Ovary (tissue), 9 donors: ENCODE data around the gene APBA2. TPM values are rescaled to one million over a fixed set of nuclear protein-coding genes. Genes with fewer than 3 reads are reported as not detected.
"Not testable (repeated sequence)": the region's sequence is repeated elsewhere in the genome, so short reads cannot be mapped to it uniquely, and the experiment has no call there.

ENCODE experiments used
- DNase-seq, 5 donors: peaks; one replicate each; pipeline ENCODE4 v3.0.0-alpha.2; 2019 to 2020
- H3K27ac ChIP-seq, 2 donors: fragments of 200-600 bp; one replicate each; pipeline versions ENCODE4 v1.5.1 to v1.8.0; 2019 to 2022
- H3K27me3 ChIP-seq: fragments of 200-600 bp; one replicate; pipeline ENCODE4 v1.8.0; 2022
- H3K36me3 ChIP-seq: fragments of 200-600 bp; sonication (generic); one replicate; pipeline ENCODE4 v1.5.1; 2019
- H3K4me1 ChIP-seq: one replicate; pipeline ENCODE4 v1.8.1; 2013; ENCODE audit warnings: mild to moderate bottlenecking, moderate library complexity; ENCODE audit not compliant: insufficient read depth
- H3K4me3 ChIP-seq: fragments of 200-600 bp; sonication (generic); one replicate; pipeline ENCODE4 v1.5.1; 2017
- H3K9me3 ChIP-seq, 2 donors: fragments of 200-600 bp in 1 of 2; sonication (generic) in 1 of 2; one replicate each; pipeline versions ENCODE4 v1.5.1 to v1.8.1; 2013 to 2019; ENCODE audit warnings: mild to moderate bottlenecking in 1 of 2, moderate library complexity in 1 of 2
- CTCF ChIP-seq, 3 donors: fragments of 450-650 bp in 2 of 3; fragments of 200-600 bp in 1 of 3; IDR thresholded peaks; one replicate each; pipeline versions ENCODE4 v1.5.1 to v1.8.0; 2016 to 2022; ENCODE audit warnings: antibody characterized with exemption in 3 of 3, mild to moderate bottlenecking in 1 of 3
- EP300 ChIP-seq: sonication (generic); formaldehyde crosslinking; IDR thresholded peaks from one replicate; pipeline ENCODE4 v1.6.1; 2017; ENCODE audit warnings: antibody characterized with exemption
- POLR2A ChIP-seq: fragments of 450-650 bp; IDR thresholded peaks from one replicate; pipeline ENCODE4 v1.6.1; 2017; ENCODE audit warnings: antibody characterized with exemption, mild to moderate bottlenecking, moderate library complexity
- WGBS, 3 donors: extraction: QIAGEN DNeasy Blood & Tissue Kit in 1 of 3; methylation state at CpG; one replicate each; pipeline versions ENCODE4 v1.1.5 to v1.1.7; 2013 to 2017; 5-methylcytosine and 5-hydroxymethylcytosine counted together
- intact Hi-C, 4 donors: fragments of 100-400 bp; cut with DNase I; formaldehyde crosslinking; loops; one replicate each; pipeline versions ENCODE4 v1.11.0 to v1.15.1; 2022 to 2023
- polyA plus RNA-seq, 2 donors: library from polyadenylated mRNA; stranded (reverse); fragments of 200-250 nt in 1 of 2; fragments of 350-450 nt in 1 of 2; fragmentation: Illumina TruSeq in 1 of 2; extraction: RNeasy Lipid Tissue Mini Kit (QIAGEN cat#74804) in 1 of 2; gene quantifications; one replicate each; pipeline ENCODE4 v1.2.3, GENCODE V29; 2013 to 2014
- total RNA-seq, 7 donors: library from RNA; depleted of rRNA in 2 of 7; stranded (reverse); fragments of >200 nt in 2 of 7; fragmentation: NEBNext Ultra II Directional in 3 of 7; extraction: Animal tissue kit (Norgen Biotek cat#: 25700) in 3 of 7; gene quantifications; one replicate each; pipeline versions ENCODE4 v1.1.0 to v1.2.4, GENCODE V29; 2016 to 2023
- donor health status: DM: no; HTN: no; CAD: no; lungs with moderate emphysema.
- donor health status: DM: no; HTN: no; CAD: no.
- donor health status: Bipolar disorder and iron deficiency.
- donor health status: DM: yes; HTN: yes; CAD: no.
- donor health status: DM: no; HTN: no; CAD: no.
- donor health status: DM: yes; HTN: yes; CAD: no.

The APBA2 gene
- total and polyA plus RNA-seq, 9 donors: 0.53 to 3.1 (median 1.4) TPM

DNA sequence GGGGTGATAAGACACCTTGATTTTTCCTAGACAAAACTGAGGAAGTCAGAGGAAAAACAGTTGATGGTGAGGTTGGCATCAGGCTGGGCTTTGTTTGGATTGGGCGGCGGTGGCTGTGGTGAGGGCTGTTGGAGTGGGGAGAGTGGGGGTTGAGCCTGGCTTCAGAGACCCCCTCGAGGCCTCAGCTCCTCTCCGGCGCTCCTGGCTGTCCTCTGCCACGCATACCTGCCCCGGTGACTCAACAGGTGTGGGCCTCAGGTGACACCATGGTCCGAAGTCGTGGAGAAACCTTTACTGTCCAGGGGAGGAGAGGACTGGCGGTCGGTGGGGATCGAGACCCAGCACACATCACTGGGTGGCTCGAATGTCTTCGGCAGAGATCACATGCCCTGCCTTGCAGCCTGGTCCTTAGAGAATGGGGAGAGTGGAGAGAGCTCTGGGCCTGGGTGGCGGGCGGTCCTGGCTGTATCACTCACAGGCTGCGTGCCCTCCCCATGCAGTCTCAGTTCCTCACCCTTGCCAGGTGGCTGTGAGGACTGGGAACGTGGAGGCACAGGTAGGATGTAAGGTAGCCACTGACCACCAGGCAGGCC lies 2.6 kb downstream of the APBA2 start:
- 92 to 94% (median 93%) methylated on average over 18 of the region's 18 CpGs for WGBS, 3 donors
- Histone ChIP-seq H3K4me1 (peaks cover 5% of the 10 kb centered on the region), H3K27me3 (no peaks in the 10 kb centered on the region), H3K9me3 (no peaks in the 10 kb centered on the region), H3K36me3 (no peaks in the 10 kb centered on the region), H3K27ac (no peak overlapping the region), H3K4me3 (no peak overlapping the region)
- no peak for TF ChIP-seq POLR2A
- no peak for TF ChIP-seq CTCF (IDR thresholded peaks at IDR 0.05)
- DNase-seq: no peak
- intact Hi-C loops: no loop called here

DNA sequence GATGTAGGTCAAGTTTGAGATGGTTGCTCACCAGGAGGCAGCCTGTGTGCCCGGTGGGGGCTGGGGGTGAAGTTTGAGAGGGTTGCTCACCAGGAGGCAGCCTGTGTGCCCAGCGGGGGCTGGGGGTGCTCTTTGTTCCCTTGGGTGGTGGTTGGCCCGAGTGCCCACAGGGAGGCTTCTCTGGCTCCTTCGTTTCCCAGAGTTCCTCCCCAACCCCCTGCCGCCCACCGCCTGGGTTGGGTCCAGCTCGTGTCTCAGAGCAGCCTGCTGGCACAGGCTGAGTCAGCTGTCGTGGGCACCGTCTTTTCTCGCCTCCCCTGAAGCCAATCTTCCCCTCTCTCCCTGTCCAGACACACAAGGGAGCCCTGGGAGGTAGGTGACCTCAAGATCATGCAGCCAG lies 3.1 kb downstream of the APBA2 start:
- intact Hi-C loops: no loop called here
- WGBS, 3 donors: 86 to 93% (median 91%) methylated on average over 10 of the region's 10 CpGs
- Histone ChIP-seq H3K4me1 (peaks cover 5% of the 10 kb centered on the region), H3K9me3 (no peaks in the 10 kb centered on the region), H3K27me3 (no peaks in the 10 kb centered on the region), H3K4me3 (no peak overlapping the region), H3K36me3 (no peaks in the 10 kb centered on the region), H3K27ac (no peak overlapping the region)
- no peak for TF ChIP-seq POLR2A
- TF ChIP-seq EP300: no peak
- TF ChIP-seq CTCF (IDR thresholded peaks at IDR 0.05): no peak
- DNase-seq: no peak

DNA sequence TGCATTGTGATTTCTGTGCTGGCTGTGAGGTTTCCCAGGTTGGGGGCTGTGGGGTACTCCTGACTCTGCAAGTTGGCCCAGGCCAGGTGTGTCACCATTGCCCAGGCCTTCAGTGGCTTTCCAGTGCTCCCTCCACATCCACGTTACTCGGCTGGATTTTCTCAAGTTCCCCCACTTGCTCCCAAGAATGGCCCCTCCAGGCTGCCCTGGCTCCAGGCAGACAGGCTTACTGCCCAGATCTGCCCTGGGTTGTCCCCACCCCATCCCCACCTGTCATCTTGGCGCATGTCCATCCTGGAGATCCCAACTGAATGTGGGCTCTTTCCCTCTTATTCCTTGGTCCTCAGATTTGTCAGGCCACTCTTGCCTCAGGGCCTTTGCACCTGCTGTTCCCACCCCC lies 3.6 kb downstream of the APBA2 start:
- no peaks in the 10 kb centered on the region for H3K9me3 ChIP-seq
- DNase-seq: no peak

GRCh38 chr15:28889871-28890270 lies 4.1 kb downstream of the APBA2 start:
- H3K4me1 ChIP-seq, H3K4me3 ChIP-seq, DNase-seq, H3K36me3 ChIP-seq, H3K27ac ChIP-seq, H3K9me3 ChIP-seq, intact Hi-C loops, H3K27me3 ChIP-seq: not testable (repeated sequence)
- WGBS, 3 donors: 85 to 90% (median 89%) methylated on average over 6 of the region's 6 CpGs

More for the DNA sequence above, 3.6 kb downstream of the APBA2 start:
- 91 to 98% (median 97%) methylated on average over 3 of the region's 3 CpGs for WGBS, 3 donors
- Histone ChIP-seq H3K4me1 (peaks cover 5% of the 10 kb centered on the region), H3K27me3 (no peaks in the 10 kb centered on the region), H3K36me3 (no peaks in the 10 kb centered on the region), H3K27ac (no peak overlapping the region), H3K4me3 (no peak overlapping the region)
- intact Hi-C loops: no loop called here
- TF ChIP-seq POLR2A: no peak
- TF ChIP-seq CTCF (IDR thresholded peaks at IDR 0.05): no peak
- no peak for TF ChIP-seq EP300

DNA sequence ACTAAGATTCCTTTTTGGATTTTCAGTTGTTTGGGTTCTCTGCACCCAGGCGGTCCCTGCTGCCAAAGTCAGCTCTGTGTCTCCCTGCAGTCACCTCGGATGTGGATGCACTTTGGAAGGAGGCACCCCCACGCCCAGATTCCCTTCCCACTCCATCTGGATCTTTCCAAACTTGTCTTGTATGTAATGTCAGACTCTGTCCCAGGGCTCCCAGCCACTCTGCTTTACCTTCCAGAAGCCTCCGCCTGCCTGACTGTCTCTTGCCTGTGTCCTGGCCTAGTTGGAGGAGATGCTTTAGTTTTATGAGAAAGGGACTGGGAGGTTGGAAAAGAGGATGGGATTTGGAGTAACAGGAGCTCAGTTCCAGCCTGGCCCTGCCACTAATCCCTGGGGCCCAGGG lies 4.5 kb downstream of the APBA2 start:
- intact Hi-C loops: not testable (repeated sequence)
- WGBS, 3 donors: 85 to 88% (median 85%) methylated on average over 4 of the region's 4 CpGs

More for the DNA sequence above, 4.5 kb downstream of the APBA2 start:
- not testable (repeated sequence) for H3K4me3 ChIP-seq, DNase-seq, H3K4me1 ChIP-seq, H3K27me3 ChIP-seq, H3K9me3 ChIP-seq, H3K36me3 ChIP-seq, H3K27ac ChIP-seq
